OCI-LY7 (cell line): ENCODE results near the gene GOLGA8K. TPM values are rescaled to one million over a fixed set of nuclear protein-coding genes. Genes with fewer than 3 reads are reported as not detected.
"Not testable (repeated sequence)": the region's sequence is repeated elsewhere in the genome, so short reads cannot be mapped to it uniquely, and the experiment has no call there.

ENCODE experiments used
- BruUV-seq: library from RNA; stranded (reverse); fragments of 400-500 nt; replicated peaks from 2 replicates; lab custom pipeline; 2021; lab: Mats Ljungman, UMichigan
- CTCF ChIA-PET: fragments of 300-600 bp; sonication (Branson Sonifier 250); formaldehyde crosslinking; loops from one replicate; lab custom pipeline; 2022; ENCODE audit warnings: antibody characterized with exemption; ENCODE audit not compliant: unreplicated experiment; lab: Charles Lee
- POLR2A ChIA-PET: fragments of 300-600 bp; sonication (Branson Sonifier 250); formaldehyde crosslinking; loops from one replicate; lab custom pipeline; 2022; ENCODE audit warnings: antibody characterized with exemption; lab: Charles Lee
- DNase-seq: peaks from one replicate; pipeline ENCODE4 v3.0.0-alpha.2; 2015; ENCODE audit warnings: low spot score
- H2AFZ ChIP-seq: fragments of 200-600 bp; sonication (generic), shearing (Covaris generic); 2 replicates; pipeline ENCODE4 v1.6.1; 2014; ENCODE audit warnings: mild to moderate bottlenecking, antibody characterized with exemption, low read length, moderate library complexity
- H3K27ac ChIP-seq: fragments of 200-600 bp; sonication (generic); 2 replicates; pipeline ENCODE4 v1.5.1; 2014; ENCODE audit warnings: mixed run types, low read depth, mild to moderate bottlenecking, moderate library complexity, low read length, inconsistent platforms; ENCODE audit not compliant: poor library complexity, severe bottlenecking
- H3K36me3 ChIP-seq: fragments of 200-600 bp; sonication (generic); 2 replicates; pipeline ENCODE4 v1.6.1; 2014; ENCODE audit warnings: mild to moderate bottlenecking, antibody characterized with exemption, low read length, moderate library complexity, mixed read lengths; ENCODE audit not compliant: insufficient read depth
- H3K4me1 ChIP-seq: fragments of 200-600 bp; sonication (generic); 2 replicates; pipeline ENCODE4 v1.5.1; 2014; ENCODE audit warnings: mild to moderate bottlenecking, low read length; ENCODE audit not compliant: insufficient read depth, poor library complexity, severe bottlenecking
- H3K4me2 ChIP-seq: fragments of 200-600 bp; sonication (generic); 2 replicates; pipeline ENCODE4 v1.6.1; 2014; ENCODE audit warnings: mild to moderate bottlenecking, low read length
- H3K4me3 ChIP-seq: fragments of 200-600 bp; sonication (generic); 2 replicates; pipeline ENCODE4 v1.5.1; 2014; ENCODE audit warnings: mild to moderate bottlenecking, low read depth, low read length; ENCODE audit not compliant: poor library complexity, severe bottlenecking
- H3K79me2 ChIP-seq: fragments of 200-600 bp; sonication (generic); 2 replicates; pipeline ENCODE4 v1.6.1; 2016; ENCODE audit warnings: low read depth, mild to moderate bottlenecking, low read length, moderate library complexity, mixed read lengths; ENCODE audit not compliant: insufficient read depth
- H3K9me2 ChIP-seq: fragments of 200-600 bp; sonication (generic); 2 replicates; pipeline ENCODE4 v1.6.1; 2016; ENCODE audit warnings: mild to moderate bottlenecking, low read length, mixed read lengths; ENCODE audit not compliant: insufficient read depth
- H3K9me3 ChIP-seq: fragments of 200-600 bp; sonication (generic); 2 replicates; pipeline ENCODE4 v1.6.1; 2014; ENCODE audit warnings: mild to moderate bottlenecking, mixed run types, low read length, mixed read lengths
- H4K20me1 ChIP-seq: fragments of 200-600 bp; sonication (generic); 2 replicates; pipeline ENCODE4 v1.6.1; 2014; ENCODE audit warnings: mild to moderate bottlenecking, antibody characterized with exemption, low read length, moderate library complexity, mixed read lengths; ENCODE audit not compliant: insufficient read depth
- intact Hi-C: fragments of 100-400 bp; cut with micrococcal nuclease; formaldehyde crosslinking; loops from one replicate; pipeline ENCODE4 v1.10.0; 2022; ENCODE audit not compliant: unreplicated experiment
- total RNA-seq, 2 experiments: library from RNA; depleted of rRNA in 1 of 2; stranded (reverse); fragments of >200 nt in 1 of 2; shearing (Covaris generic) in 1 of 2; gene quantifications; 2 replicates each; pipeline ENCODE4 v1.2.3, GENCODE V29; 2014 to 2022

GOLGA8K gene
- total RNA-seq, 2 experiments from 2014 or later: not detected

GRCh38 chr15:32363449-32363848 is 39.6 kb downstream of the GOLGA8K start:
- DNase-seq, H3K4me3 ChIP-seq, H4K20me1 ChIP-seq, CTCF ChIA-PET, H3K27ac ChIP-seq, H3K9me3 ChIP-seq, H3K36me3 ChIP-seq, H3K79me2 ChIP-seq, H3K4me2 ChIP-seq, BruUV-seq, H3K4me1 ChIP-seq, intact Hi-C loops, POLR2A ChIA-PET, H2AFZ ChIP-seq, H3K9me2 ChIP-seq: not testable (repeated sequence)

GRCh38 chr15:32361662-32362061 is 41.4 kb downstream of the GOLGA8K start:
- H3K4me3 ChIP-seq, POLR2A ChIA-PET, H2AFZ ChIP-seq, H3K4me1 ChIP-seq, H3K36me3 ChIP-seq, H3K9me2 ChIP-seq, intact Hi-C loops, DNase-seq, H3K27ac ChIP-seq, H3K9me3 ChIP-seq, H3K79me2 ChIP-seq, CTCF ChIA-PET, H3K4me2 ChIP-seq, BruUV-seq, H4K20me1 ChIP-seq: not testable (repeated sequence)

GRCh38 chr15:32358462-32358861 is 44.6 kb downstream of the GOLGA8K start:
- H4K20me1 ChIP-seq, H3K27ac ChIP-seq, H3K4me3 ChIP-seq, H3K9me3 ChIP-seq, CTCF ChIA-PET, BruUV-seq, intact Hi-C loops, POLR2A ChIA-PET, H3K4me1 ChIP-seq, H3K4me2 ChIP-seq, H3K36me3 ChIP-seq, H3K79me2 ChIP-seq, H2AFZ ChIP-seq, DNase-seq, H3K9me2 ChIP-seq: not testable (repeated sequence)

- H3K27ac ChIP-seq, H4K20me1 ChIP-seq, H3K36me3 ChIP-seq, H3K9me2 ChIP-seq, intact Hi-C loops, DNase-seq, POLR2A ChIA-PET, BruUV-seq, CTCF ChIA-PET, H3K79me2 ChIP-seq, H3K4me2 ChIP-seq, H3K4me1 ChIP-seq, H3K4me3 ChIP-seq, H2AFZ ChIP-seq, H3K9me3 ChIP-seq: not testable (repeated sequence)
Observed at GRCh38 chr15:32356909-32357308, 46.2 kb downstream of the GOLGA8K start.

- intact Hi-C loops, H3K9me3 ChIP-seq, CTCF ChIA-PET, H2AFZ ChIP-seq, POLR2A ChIA-PET, H3K27ac ChIP-seq, H3K4me1 ChIP-seq, H3K79me2 ChIP-seq, H3K4me3 ChIP-seq, H3K9me2 ChIP-seq, DNase-seq, H3K4me2 ChIP-seq, H4K20me1 ChIP-seq, BruUV-seq, H3K36me3 ChIP-seq: not testable (repeated sequence)
Observed at GRCh38 chr15:32352748-32353147, 50.3 kb downstream of the GOLGA8K start.

- H3K4me2 ChIP-seq, H4K20me1 ChIP-seq, H2AFZ ChIP-seq, DNase-seq, H3K36me3 ChIP-seq, intact Hi-C loops, H3K79me2 ChIP-seq, CTCF ChIA-PET, H3K9me2 ChIP-seq, H3K27ac ChIP-seq, H3K4me3 ChIP-seq, H3K9me3 ChIP-seq, BruUV-seq, H3K4me1 ChIP-seq, POLR2A ChIA-PET: not testable (repeated sequence)
Observed at GRCh38 chr15:32350563-32351220, 52.4 kb downstream of the GOLGA8K start.
